Fibroblast of mammary gland (primary cell): ENCODE measurements around the gene IFITM5.

Experiments used
- DNase-seq: peaks from one replicate; pipeline ENCODE4 v3.0.0-alpha.2; 2010; ENCODE audit warnings: low read depth
- H3K4me3 ChIP-seq: 2 replicates; pipeline ENCODE4 v1.5.1; 2011; ENCODE audit warnings: low read depth, mild to moderate bottlenecking, low read length, moderate library complexity; ENCODE audit not compliant: control insufficient read depth
- CTCF ChIP-seq: conservative IDR thresholded peaks from 2 replicates; pipeline ENCODE4 v1.5.1; 2011; ENCODE audit warnings: low read depth, low read length, inconsistent platforms; ENCODE audit not compliant: control insufficient read depth, insufficient read depth

Gene IFITM5

GRCh38 chr11:281486-282161 is 17.7 kb downstream of the IFITM5 start:
- no peak overlapping the region for H3K4me3 ChIP-seq
- no peak for TF ChIP-seq CTCF
- DNase-seq, result no peak

- no peak for DNase-seq
- TF ChIP-seq CTCF, result no peak
- H3K4me3 ChIP-seq, result no peak overlapping the region
Measured at GRCh38 chr11:280706-281485, 18.4 kb downstream of the IFITM5 start.

GRCh38 chr11:279966-280705 is 19.2 kb downstream of the IFITM5 start:
- DNase-seq, result peak; percentile 9
- no peak for TF ChIP-seq CTCF

GRCh38 chr11:279040-279965 is 20.0 kb downstream of the IFITM5 start:
- no peak for DNase-seq
- TF ChIP-seq CTCF, result no peak
- H3K4me3 ChIP-seq, result no peak overlapping the region

More at GRCh38 chr11:279966-280705, 19.2 kb downstream of the IFITM5 start:
- H3K4me3 ChIP-seq, result no peak overlapping the region

- DNase-seq, result no peak
- no peak for TF ChIP-seq CTCF
- H3K4me3 ChIP-seq, result no peak within 1 kb of the TSS
Measured at GRCh38 chr11:278001-278951, 21.1 kb downstream of the IFITM5 start, which contains the start of gene NLRP6. TSS of gene NLRP6 (plus strand) at chr11:278407. CDS start at chr11:278570, 163 bp downstream.
